Peyer's patch (tissue), 4 donors: ENCODE data around the gene B3GALT6. TPM values are rescaled to one million over a fixed set of nuclear protein-coding genes. Genes with fewer than 3 reads are reported as not detected.

ENCODE experiments used
- DNase-seq, 3 donors: peaks; one replicate each; pipeline ENCODE4 v3.0.0-alpha.2; 2017 to 2019
- H3K27ac ChIP-seq, 4 donors: fragments of 200-600 bp; sonication (generic); one replicate each; pipeline ENCODE4 v1.5.1; 2016 to 2019
- H3K27me3 ChIP-seq, 2 donors: fragments of 200-600 bp; sonication (generic); one replicate each; pipeline ENCODE4 v1.5.1; 2019
- H3K36me3 ChIP-seq, 3 donors: fragments of 200-600 bp; sonication (generic); one replicate each; pipeline ENCODE4 v1.5.1; 2016 to 2019
- H3K4me1 ChIP-seq, 4 donors: fragments of 200-600 bp; sonication (generic); one replicate each; pipeline ENCODE4 v1.5.1; 2016 to 2019
- H3K4me3 ChIP-seq, 4 donors: fragments of 200-600 bp; sonication (generic); 1 replicate in 3 of 4; 2 replicates in 1 of 4; pipeline ENCODE4 v1.5.1; 2016 to 2019; ENCODE audit warnings: mild to moderate bottlenecking in 1 of 4
- H3K9me3 ChIP-seq, 4 donors: fragments of 200-600 bp; sonication (generic); one replicate each; pipeline ENCODE4 v1.5.1; 2016 to 2019; ENCODE audit warnings: mild to moderate bottlenecking in 1 of 4
- POLR2A ChIP-seq, 2 donors: fragments of 450-650 bp; IDR thresholded peaks; one replicate each; pipeline ENCODE4 v1.5.1; 2017; ENCODE audit warnings: antibody characterized with exemption in 2 of 2, mild to moderate bottlenecking in 2 of 2, moderate library complexity in 2 of 2
- total RNA-seq, 4 donors: library from RNA; depleted of rRNA; stranded (reverse); fragments of >200 nt; gene quantifications; one replicate each; pipeline ENCODE4 v1.1.0, GENCODE V29; 2016
- TF ChIP-seq, protein P1 (sequence below), 6 experiments: fragments of 450-650 bp in 4 of 6; fragments of 200-600 bp in 2 of 6; sonication (generic) in 1 of 6; IDR thresholded peaks; one replicate each; pipeline ENCODE4 v1.5.1; 2017 to 2019; ENCODE audit warnings: antibody characterized with exemption in 6 of 6, mild to moderate bottlenecking in 3 of 6, moderate library complexity in 1 of 6

The B3GALT6 gene
- total RNA-seq, 4 donors from 2014 or later, result 9.1 to 13.4 (median 10.6) TPM

GRCh38 chr1:1260843-1261560, 29.0 kb downstream of the B3GALT6 start:
- Histone ChIP-seq H3K4me3 (no peak overlapping the region), H3K27ac (no peak overlapping the region), H3K4me1 (no peaks in the 10 kb centered on the region), H3K9me3 (no peaks in the 10 kb centered on the region), H3K27me3 (no peaks in the 10 kb centered on the region), H3K36me3 (peaks cover 0 to 80% (median 0%) of the 10 kb centered on the region in 3 donors)
- TF ChIP-seq, protein P1, sequence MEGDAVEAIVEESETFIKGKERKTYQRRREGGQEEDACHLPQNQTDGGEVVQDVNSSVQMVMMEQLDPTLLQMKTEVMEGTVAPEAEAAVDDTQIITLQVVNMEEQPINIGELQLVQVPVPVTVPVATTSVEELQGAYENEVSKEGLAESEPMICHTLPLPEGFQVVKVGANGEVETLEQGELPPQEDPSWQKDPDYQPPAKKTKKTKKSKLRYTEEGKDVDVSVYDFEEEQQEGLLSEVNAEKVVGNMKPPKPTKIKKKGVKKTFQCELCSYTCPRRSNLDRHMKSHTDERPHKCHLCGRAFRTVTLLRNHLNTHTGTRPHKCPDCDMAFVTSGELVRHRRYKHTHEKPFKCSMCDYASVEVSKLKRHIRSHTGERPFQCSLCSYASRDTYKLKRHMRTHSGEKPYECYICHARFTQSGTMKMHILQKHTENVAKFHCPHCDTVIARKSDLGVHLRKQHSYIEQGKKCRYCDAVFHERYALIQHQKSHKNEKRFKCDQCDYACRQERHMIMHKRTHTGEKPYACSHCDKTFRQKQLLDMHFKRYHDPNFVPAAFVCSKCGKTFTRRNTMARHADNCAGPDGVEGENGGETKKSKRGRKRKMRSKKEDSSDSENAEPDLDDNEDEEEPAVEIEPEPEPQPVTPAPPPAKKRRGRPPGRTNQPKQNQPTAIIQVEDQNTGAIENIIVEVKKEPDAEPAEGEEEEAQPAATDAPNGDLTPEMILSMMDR (IDR thresholded peaks at IDR 0.05), result no peak
- no peak for TF ChIP-seq POLR2A (IDR thresholded peaks at IDR 0.05)
- DNase-seq, result no peak

DNA sequence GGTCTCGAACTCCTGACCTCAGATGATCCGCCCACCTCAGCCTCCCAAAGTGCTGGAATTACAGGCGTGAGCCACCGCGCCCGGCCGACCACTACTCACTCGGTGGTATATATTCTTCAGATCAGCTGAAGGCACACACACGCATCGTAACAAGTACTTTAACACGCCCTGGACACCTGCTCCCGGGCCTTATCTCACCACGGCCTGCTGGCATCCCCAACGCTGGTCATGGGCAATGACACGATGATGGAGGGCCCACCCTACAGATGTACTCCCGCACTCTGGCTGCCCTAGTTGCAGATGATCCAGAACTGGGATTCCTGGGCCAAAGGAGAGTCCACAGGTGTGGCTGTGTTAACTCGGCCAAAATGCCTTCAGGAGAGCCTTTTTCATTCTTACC, 30.0 kb downstream of the B3GALT6 start:
- Histone ChIP-seq H3K4me1 (no peaks in the 10 kb centered on the region), H3K27me3 (no peaks in the 10 kb centered on the region), H3K9me3 (no peaks in the 10 kb centered on the region), H3K4me3 (no peak overlapping the region), H3K27ac (no peak overlapping the region), H3K36me3 (peaks cover 0 to 80% (median 0%) of the 10 kb centered on the region in 3 donors)
- no peak for DNase-seq
- TF ChIP-seq POLR2A (IDR thresholded peaks at IDR 0.05), result no peak
- TF ChIP-seq, protein P1 (IDR thresholded peaks at IDR 0.05), result no peak

GRCh38 chr1:1262758-1263157, 30.7 kb downstream of the B3GALT6 start:
- TF ChIP-seq POLR2A (IDR thresholded peaks at IDR 0.05), result no peak
- no peaks in the 10 kb centered on the region for H3K4me1 ChIP-seq
- no peak for DNase-seq
- peaks cover 0 to 86% (median 0%) of the 10 kb centered on the region in 3 donors for H3K36me3 ChIP-seq
- no peak overlapping the region for H3K27ac ChIP-seq
- no peaks in the 10 kb centered on the region for H3K9me3 ChIP-seq
- no peaks in the 10 kb centered on the region for H3K27me3 ChIP-seq
- H3K4me3 ChIP-seq, result no peak overlapping the region

DNA sequence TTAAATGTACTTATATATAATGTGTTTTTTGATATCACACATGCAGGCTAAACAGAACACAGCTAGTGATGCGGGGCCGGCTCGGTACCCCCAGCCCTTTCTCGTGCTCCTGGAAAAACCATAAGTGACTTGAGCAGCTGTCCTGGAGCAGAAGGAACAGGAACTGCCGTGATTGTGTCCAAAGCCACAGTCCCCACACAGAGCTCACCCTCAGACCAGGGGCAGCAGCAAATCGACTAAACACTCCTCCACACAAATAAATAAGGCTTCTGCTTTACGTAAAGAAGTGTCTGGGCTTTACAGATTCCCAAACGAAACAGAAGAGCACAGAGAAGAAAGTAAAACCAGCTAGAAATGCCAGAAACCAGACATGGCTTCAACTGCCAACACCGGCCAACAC, 32.0 kb downstream of the B3GALT6 start:
- Histone ChIP-seq H3K4me3 (no peak overlapping the region), H3K4me1 (no peaks in the 10 kb centered on the region), H3K27ac (no peak overlapping the region), H3K9me3 (no peaks in the 10 kb centered on the region), H3K36me3 (peaks cover 0 to 91% (median 0%) of the 10 kb centered on the region in 3 donors), H3K27me3 (no peaks in the 10 kb centered on the region)
- TF ChIP-seq, protein P1 (IDR thresholded peaks at IDR 0.05), result no peak
- TF ChIP-seq POLR2A (IDR thresholded peaks at IDR 0.05), result no peak
- no peak for DNase-seq

DNA sequence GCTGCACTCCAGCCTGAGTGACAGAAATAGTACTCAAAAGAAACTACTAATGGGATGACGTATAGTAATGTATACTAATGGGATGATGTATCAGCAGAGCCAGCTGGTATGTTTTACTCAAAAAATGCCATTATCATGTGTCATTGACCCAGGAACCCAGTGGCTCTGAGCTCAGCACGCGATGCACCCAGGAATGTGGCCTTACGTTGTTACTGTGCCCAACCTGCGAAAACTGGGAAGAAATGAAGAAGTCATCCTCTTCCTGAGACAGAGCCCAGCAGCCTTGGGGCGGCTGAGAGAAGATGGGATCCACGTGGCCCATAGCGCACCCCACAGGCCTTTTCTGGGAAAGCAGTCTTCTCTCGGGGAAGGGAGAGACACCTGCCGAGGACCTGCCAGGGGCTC, 32.8 kb downstream of the B3GALT6 start:
- H3K4me1 ChIP-seq, result peaks cover 0 to 2% (median 0%) of the 10 kb centered on the region in 4 donors
- DNase-seq, result no peak
- TF ChIP-seq POLR2A (IDR thresholded peaks at IDR 0.05), result no peak
- TF ChIP-seq, protein P1 (IDR thresholded peaks at IDR 0.05), result no peak
- no peaks in the 10 kb centered on the region for H3K9me3 ChIP-seq
- peaks cover 0 to 83% (median 0%) of the 10 kb centered on the region in 3 donors for H3K36me3 ChIP-seq
- H3K27me3 ChIP-seq, result no peaks in the 10 kb centered on the region
- no peak overlapping the region for H3K4me3 ChIP-seq
- no peak overlapping the region for H3K27ac ChIP-seq

DNA sequence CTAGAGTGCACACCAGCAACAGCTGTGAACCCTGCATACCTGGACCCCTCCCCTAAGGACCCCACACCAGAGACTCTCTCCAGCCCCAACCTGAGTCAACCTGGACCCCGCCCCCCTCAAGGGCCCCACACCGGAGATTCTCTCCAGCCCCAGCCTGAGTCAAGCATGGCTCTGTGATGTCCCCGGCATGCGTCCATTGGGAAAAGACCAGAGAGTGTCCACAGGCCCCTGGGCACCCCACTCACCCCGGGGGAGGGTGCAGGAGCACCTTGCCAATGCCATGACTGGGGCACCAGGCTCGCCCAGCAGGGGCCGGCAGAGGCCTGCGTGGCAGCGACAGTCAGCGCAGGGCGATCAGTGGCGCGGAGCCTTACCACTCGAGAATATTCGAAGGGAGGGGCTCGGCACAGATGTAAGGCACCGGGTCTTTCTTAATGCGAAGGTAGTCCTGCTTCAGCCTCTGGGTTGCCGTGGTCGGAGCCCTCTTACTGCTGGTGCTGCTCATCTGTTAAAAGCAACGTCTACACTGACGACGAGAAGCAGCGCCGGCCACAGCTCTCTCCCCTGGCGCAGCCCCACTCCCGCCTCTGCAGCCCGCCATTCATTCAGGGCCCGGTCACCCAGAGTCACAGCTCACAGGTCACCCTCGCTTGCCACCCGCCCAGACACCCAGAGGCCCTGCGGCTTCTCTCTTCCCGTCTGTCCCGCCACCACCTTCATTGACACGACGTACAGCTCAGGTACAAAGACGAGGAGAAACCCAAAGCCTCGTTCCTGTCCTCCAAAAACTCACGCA, 35.6 kb downstream of the B3GALT6 start:
- TF ChIP-seq, protein P1 (IDR thresholded peaks at IDR 0.05), result no peak
- no peak for TF ChIP-seq POLR2A (IDR thresholded peaks at IDR 0.05)
- Histone ChIP-seq H3K36me3 (peaks cover 0 to 61% (median 0%) of the 10 kb centered on the region in 3 donors), H3K4me3 (no peak overlapping the region), H3K27ac (no peak overlapping the region), H3K27me3 (no peaks in the 10 kb centered on the region), H3K4me1 (peaks cover 0 to 30% (median 23%) of the 10 kb centered on the region in 4 donors), H3K9me3 (no peaks in the 10 kb centered on the region)
- DNase-seq, result no peak
